ENCODE results near the gene CACNA1G. TPM values are rescaled to one million over a fixed set of nuclear protein-coding genes. Genes with fewer than 3 reads are reported as not detected.

The CACNA1G gene
- total and polyA plus RNA-seq, 2 donors (not counting 3 experiments of a cell fraction or from before 2014, with no cell fraction given), result not detected

- no peak overlapping the region for H3K4me3 ChIP-seq (replicated peaks in 1 of 3; ENCODE audit: insufficient read depth in 1 of 3, low read depth in 1 of 3, low read length in 3 of 3)
- H3K36me3 ChIP-seq (ENCODE audit: control insufficient read depth in 2 of 2, extremely low read depth in 1 of 2, insufficient read depth in 2 of 2, low read length in 2 of 2), result no peaks in the 10 kb centered on the region
- no peaks in the 10 kb centered on the region for H3K9me1 ChIP-seq (replicated peaks; ENCODE audit: control insufficient read depth, extremely low read depth, insufficient read depth, low read length)
- peaks cover 33% of the 10 kb centered on the region for H3K4me1 ChIP-seq (ENCODE audit: control insufficient read depth, extremely low read depth, insufficient read depth, low read length)
- no peak overlapping the region for H3K9ac ChIP-seq (replicated peaks; ENCODE audit: extremely low read depth, insufficient read depth, low read length)
- dilution Hi-C loops (cut with MboI; ENCODE audit: extremely low pct_ligation_motif_present, low sequenced_read_pairs) (no loop called here), intact Hi-C loops (cut with micrococcal nuclease) (no loop called here)
- no peak for DNase-seq (ENCODE audit: low read depth, low spot score)
- ChIA-PET POLR2A (no interaction called here), CTCF (interaction anchor here (1.0 to 5.2 kb wide), 3 partner anchors 26 to 115 kb away, joined by 3 to 21 read pairs (median 4); no protein-coding TSS in a partner anchor)
- no TSS peak for BruUV-seq (replicated peaks)
- H3K9me3 ChIP-seq (replicated peaks; ENCODE audit: control insufficient read depth, insufficient read depth, low read length), result no peaks in the 10 kb centered on the region
- no peaks in the 10 kb centered on the region for H4K20me1 ChIP-seq (replicated peaks; ENCODE audit: control insufficient read depth, extremely low read depth, insufficient read depth, low read length)
- H3K79me2 ChIP-seq (ENCODE audit: control insufficient read depth, insufficient read depth, low read length), result no peaks in the 10 kb centered on the region
- H3K4me2 ChIP-seq (ENCODE audit: insufficient read depth, low read length), result no peak overlapping the region
- no peaks in the 10 kb centered on the region for H3K27me3 ChIP-seq (ENCODE audit: control insufficient read depth in 2 of 2, insufficient read depth in 2 of 2, low read length in 2 of 2)
- FAIRE-seq, result no peak
- no peak overlapping the region for H2AFZ ChIP-seq (ENCODE audit: low read depth, low read length)
- no peak overlapping the region for H3K27ac ChIP-seq (ENCODE audit: insufficient read depth, low read depth, low read length)
- no peak for TF ChIP-seq MYC (IDR thresholded peaks at IDR 0.05; ENCODE audit: low read depth, low read length)
- TF ChIP-seq FOS (IDR thresholded peaks at IDR 0.05; ENCODE audit: borderline replicate concordance, insufficient read depth, low read length), result no peak
- no peak for TF ChIP-seq JUN (IDR thresholded peaks at IDR 0.05; ENCODE audit: borderline replicate concordance, insufficient read depth, insufficient read length, low read depth)
- no peak for TF ChIP-seq GATA2 (IDR thresholded peaks at IDR 0.05; ENCODE audit: insufficient read depth, insufficient read length, low read depth, low read length)
- no peak for TF ChIP-seq POLR2AphosphoS5 (IDR thresholded peaks at IDR 0.05; ENCODE audit: insufficient read depth, low read depth, low read length)
- TF ChIP-seq POLR2A (IDR thresholded peaks at IDR 0.05; ENCODE audit: low read depth, low read length), result no peak
- no peak for TF ChIP-seq CTCF (IDR thresholded peaks at IDR 0.05; ENCODE audit: extremely low read depth in 1 of 2, insufficient read depth in 1 of 2, low read depth in 1 of 2, low read length in 2 of 2)
- TF ChIP-seq MAX (IDR thresholded peaks at IDR 0.05; ENCODE audit: insufficient read depth, insufficient read length), result no peak
Observed at GRCh38 chr17:50665838-50666237, 105.3 kb downstream of the CACNA1G start.

Measured in endothelial cell of umbilical vein (primary cell).